CD8-positive, alpha-beta memory T cell (primary cell): ENCODE data around the gene SLC22A16. TPM values are rescaled to one million over a fixed set of nuclear protein-coding genes. Genes with fewer than 3 reads are reported as not detected.
"Not testable (repeated sequence)": the region's sequence is repeated elsewhere in the genome, so short reads cannot be mapped to it uniquely, and the experiment has no call there.

Experiments
- CTCF ChIA-PET: fragments of 350-600 bp; sonication (Branson Sonifier 250); formaldehyde crosslinking; loops from one replicate; lab custom pipeline; 2021; ENCODE audit warnings: antibody characterized with exemption; lab: Charles Lee
- POLR2A ChIA-PET: fragments of 350-600 bp; sonication (Branson Sonifier 250); formaldehyde crosslinking; loops from one replicate; lab custom pipeline; 2021; ENCODE audit warnings: antibody characterized with exemption; lab: Charles Lee
- DNase-seq, 5 donors: peaks; one replicate each; pipeline versions ENCODE4 v3.0.0 to v3.0.0-alpha.2; 2020 to 2022; ENCODE audit warnings: mixed read lengths in 1 of 5
- H3K27ac ChIP-seq: one replicate; pipeline ENCODE4 v1.7.0; 2013; ENCODE audit warnings: low read depth, mild to moderate bottlenecking, low read length, moderate library complexity
- H3K27me3 ChIP-seq: 2 replicates; pipeline ENCODE4 v1.7.0; 2013; ENCODE audit warnings: low read length, mild to moderate bottlenecking; ENCODE audit not compliant: insufficient read depth, poor library complexity, severe bottlenecking
- H3K36me3 ChIP-seq: 2 replicates; pipeline ENCODE4 v1.7.0; 2013; ENCODE audit warnings: mild to moderate bottlenecking, low read length, moderate library complexity; ENCODE audit not compliant: insufficient read depth
- H3K4me1 ChIP-seq: 2 replicates; pipeline ENCODE4 v1.7.0; 2013; ENCODE audit warnings: mild to moderate bottlenecking, low read length, moderate library complexity; ENCODE audit not compliant: insufficient read depth
- H3K4me3 ChIP-seq: 2 replicates; pipeline ENCODE4 v1.7.0; 2013; ENCODE audit warnings: mild to moderate bottlenecking, low read length
- H3K9me3 ChIP-seq: 2 replicates; pipeline ENCODE4 v1.7.0; 2013; ENCODE audit warnings: mild to moderate bottlenecking, low read length
- H3K27ac Mint-ChIP-seq, 8 donors: one replicate each; pipeline ENCODE4 v1.8.0; 2020 to 2021; ENCODE audit warnings: mixed read lengths in 8 of 8, mild to moderate bottlenecking in 6 of 8, inconsistent platforms in 3 of 8, moderate library complexity in 3 of 8
- H3K27me3 Mint-ChIP-seq, 2 donors: one replicate each; pipeline ENCODE4 v1.8.0; 2020 to 2021; ENCODE audit warnings: mixed read lengths in 2 of 2, mild to moderate bottlenecking in 1 of 2, moderate library complexity in 1 of 2
- H3K36me3 Mint-ChIP-seq, 3 donors: one replicate each; pipeline ENCODE4 v1.8.0; 2020 to 2021; ENCODE audit warnings: mixed read lengths in 3 of 3, inconsistent platforms in 1 of 3, mild to moderate bottlenecking in 1 of 3
- H3K4me1 Mint-ChIP-seq, 3 donors: one replicate each; pipeline ENCODE4 v1.8.0; 2020 to 2021; ENCODE audit warnings: mixed read lengths in 3 of 3, inconsistent platforms in 1 of 3, mild to moderate bottlenecking in 1 of 3
- H3K4me3 Mint-ChIP-seq, 7 donors: one replicate each; pipeline ENCODE4 v1.8.0; 2020 to 2021; ENCODE audit warnings: mixed read lengths in 7 of 7, mild to moderate bottlenecking in 6 of 7, moderate library complexity in 4 of 7, inconsistent platforms in 2 of 7
- H3K9me3 Mint-ChIP-seq, 5 donors: one replicate each; pipeline ENCODE4 v1.8.0; 2020 to 2022; ENCODE audit warnings: mixed read lengths in 5 of 5, mild to moderate bottlenecking in 3 of 5, moderate library complexity in 2 of 5, inconsistent platforms in 1 of 5
- polyA plus RNA-seq: library from polyadenylated mRNA; unstranded; fragments of 300-500 nt; fragmentation: Illumina TruSeq; gene quantifications from one replicate; pipeline ENCODE4 v1.2.3, GENCODE V29; 2021
- total RNA-seq, 2 experiments: library from RNA; stranded (reverse); gene quantifications; one replicate each; pipeline ENCODE4 v1.2.3, GENCODE V29; 2021

Gene SLC22A16
- total and polyA plus RNA-seq, 3 experiments from 2014 or later, result not detected

DNA sequence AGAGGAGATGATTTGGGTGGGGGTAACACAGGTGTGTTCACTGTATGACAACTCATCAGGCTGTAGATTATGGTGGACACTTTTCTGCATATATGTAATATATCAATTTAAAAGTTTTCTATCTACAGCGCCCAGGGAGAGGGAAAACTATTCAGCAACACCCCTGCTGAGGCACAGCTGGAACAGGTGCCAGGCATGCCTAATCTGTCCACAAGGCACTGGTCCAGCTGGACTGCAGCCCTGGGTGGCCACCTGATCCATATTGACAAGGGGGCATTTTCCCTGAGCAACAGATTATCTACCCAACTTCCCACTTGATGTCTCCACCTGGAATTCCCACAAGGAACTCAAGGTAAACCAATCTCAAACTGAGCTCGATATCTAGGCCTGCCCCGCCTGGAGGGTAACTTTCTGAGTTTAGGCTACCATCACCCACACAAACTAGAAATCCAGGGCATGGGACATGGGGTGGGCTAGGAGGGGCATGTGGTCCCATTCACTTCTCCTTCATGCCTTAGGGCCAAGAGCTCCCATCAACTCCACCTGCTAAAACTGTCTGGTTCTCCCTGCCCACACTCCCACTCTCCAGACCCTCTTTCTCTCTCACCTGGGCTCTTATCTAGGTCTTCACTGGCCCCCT lies 4.6 kb downstream of the SLC22A16 start:
- H3K27ac Mint-ChIP-seq, result no peak overlapping the region
- no peaks in the 10 kb centered on the region for H3K36me3 Mint-ChIP-seq
- no peaks in the 10 kb centered on the region for H3K4me1 ChIP-seq
- no peak overlapping the region for H3K4me3 Mint-ChIP-seq
- ChIA-PET POLR2A (no interaction called here), CTCF (no interaction called here)
- DNase-seq, result no peak
- no peaks in the 10 kb centered on the region for H3K9me3 ChIP-seq
- H3K4me1 Mint-ChIP-seq, result peaks cover 11 to 13% (median 11%) of the 10 kb centered on the region in 3 donors
- no peak overlapping the region for H3K4me3 ChIP-seq
- no peaks in the 10 kb centered on the region for H3K27me3 ChIP-seq
- no peaks in the 10 kb centered on the region for H3K36me3 ChIP-seq
- H3K27ac ChIP-seq, result no peak overlapping the region
- H3K27me3 Mint-ChIP-seq, result peaks cover 21 to 35% of the 10 kb centered on the region in 2 donors
- H3K9me3 Mint-ChIP-seq, result peaks cover 0 to 8% (median 0%) of the 10 kb centered on the region in 5 donors

DNA sequence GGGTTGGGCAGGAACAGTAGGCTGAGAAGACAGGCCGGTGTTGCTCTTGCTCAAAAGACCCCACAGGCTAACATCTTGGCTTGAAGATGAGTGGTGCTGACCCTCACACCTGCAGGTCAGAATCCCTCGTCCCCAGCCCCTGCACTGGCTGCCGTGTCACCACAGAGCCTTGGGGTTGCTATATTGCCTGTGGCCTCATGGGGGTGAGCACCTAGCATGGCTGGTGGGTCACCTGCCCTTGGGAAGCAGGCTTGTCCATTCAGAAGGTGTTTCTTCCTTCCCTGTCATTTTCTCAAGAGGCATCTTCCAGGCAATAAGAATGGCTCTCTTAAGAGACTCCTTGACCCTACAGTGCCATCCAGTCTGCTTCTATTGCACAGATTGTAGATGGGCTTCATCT lies 7.7 kb downstream of the SLC22A16 start:
- H3K27me3 Mint-ChIP-seq, result peaks cover 10 to 22% of the 10 kb centered on the region in 2 donors
- ChIA-PET POLR2A (no interaction called here), CTCF (no interaction called here)
- Histone ChIP-seq H3K36me3 (no peaks in the 10 kb centered on the region), H3K27me3 (no peaks in the 10 kb centered on the region), H3K9me3 (no peaks in the 10 kb centered on the region), H3K27ac (no peak overlapping the region), H3K4me1 (no peaks in the 10 kb centered on the region), H3K4me3 (no peak overlapping the region)
- H3K36me3 Mint-ChIP-seq, result no peaks in the 10 kb centered on the region
- H3K4me1 Mint-ChIP-seq, result no peaks in the 10 kb centered on the region
- H3K27ac Mint-ChIP-seq, result no peak overlapping the region
- H3K4me3 Mint-ChIP-seq, result no peak overlapping the region
- peaks cover 2 to 13% (median 4%) of the 10 kb centered on the region in 5 donors for H3K9me3 Mint-ChIP-seq
- no peak for DNase-seq

GRCh38 chr6:110467566-110468140 lies 8.8 kb downstream of the SLC22A16 start:
- Histone ChIP-seq H3K4me1 (no peaks in the 10 kb centered on the region), H3K27me3 (no peaks in the 10 kb centered on the region), H3K36me3 (no peaks in the 10 kb centered on the region), H3K27ac (no peak overlapping the region), H3K4me3 (no peak overlapping the region), H3K9me3 (peaks cover 3% of the 10 kb centered on the region)
- CTCF ChIA-PET, result no interaction called here
- POLR2A ChIA-PET, result no interaction called here
- peaks cover 13 to 24% (median 15%) of the 10 kb centered on the region in 5 donors for H3K9me3 Mint-ChIP-seq
- H3K4me1 Mint-ChIP-seq, result no peaks in the 10 kb centered on the region
- H3K27me3 Mint-ChIP-seq, result peaks cover 6 to 19% of the 10 kb centered on the region in 2 donors
- DNase-seq, result no peak
- H3K36me3 Mint-ChIP-seq, result no peaks in the 10 kb centered on the region
- no peak overlapping the region for H3K27ac Mint-ChIP-seq
- H3K4me3 Mint-ChIP-seq, result no peak overlapping the region

DNA sequence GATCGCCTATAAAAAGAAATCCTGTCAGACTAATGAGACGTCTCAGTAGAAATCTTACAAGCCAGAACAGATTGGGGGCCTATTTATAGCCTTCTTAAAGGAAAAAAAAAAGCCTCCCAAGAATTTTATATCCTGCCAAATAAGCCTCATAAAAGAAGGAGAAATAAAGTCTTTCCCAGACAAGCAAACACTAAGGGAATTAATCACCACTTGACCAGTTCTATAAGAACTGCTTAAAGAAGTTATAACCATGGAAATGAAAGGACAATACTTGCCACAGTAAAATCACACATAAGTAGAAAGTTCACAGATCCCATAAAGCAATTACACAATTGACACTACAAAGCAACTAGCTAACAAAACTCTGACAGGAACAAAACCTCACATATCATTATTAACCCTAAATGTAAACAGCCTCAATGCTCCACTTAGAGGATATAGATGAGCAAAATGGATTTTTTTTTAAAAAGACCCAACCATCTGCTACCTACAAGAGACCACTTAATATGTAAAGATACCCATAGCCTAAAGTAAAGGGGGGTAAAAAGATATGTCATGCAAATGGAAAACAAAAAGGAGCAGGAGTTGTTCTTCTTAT lies 13.4 kb downstream of the SLC22A16 start:
- no peaks in the 10 kb centered on the region for H3K36me3 ChIP-seq
- H3K27me3 Mint-ChIP-seq, result peaks cover 3 to 23% of the 10 kb centered on the region in 2 donors
- peaks cover 26 to 33% (median 30%) of the 10 kb centered on the region in 5 donors for H3K9me3 Mint-ChIP-seq
- no peak overlapping the region for H3K4me3 ChIP-seq
- ChIA-PET CTCF (no interaction called here), POLR2A (no interaction called here)
- H3K36me3 Mint-ChIP-seq, result no peaks in the 10 kb centered on the region
- H3K9me3 ChIP-seq, result peaks cover 3% of the 10 kb centered on the region
- no peak overlapping the region for H3K27ac ChIP-seq
- H3K27ac Mint-ChIP-seq, result no peak overlapping the region
- H3K4me1 Mint-ChIP-seq, result no peaks in the 10 kb centered on the region
- no peak for DNase-seq
- H3K27me3 ChIP-seq, result no peaks in the 10 kb centered on the region
- no peak overlapping the region for H3K4me3 Mint-ChIP-seq
- H3K4me1 ChIP-seq, result no peaks in the 10 kb centered on the region

- no peaks in the 10 kb centered on the region for H3K4me1 ChIP-seq
- Mint-ChIP-seq H3K4me3 (no peak overlapping the region), H3K36me3 (no peaks in the 10 kb centered on the region), H3K27ac (no peak overlapping the region), H3K27me3 (peaks cover 2 to 34% of the 10 kb centered on the region in 2 donors), H3K9me3 (peaks cover 26 to 33% (median 30%) of the 10 kb centered on the region in 5 donors), H3K4me1 (no peaks in the 10 kb centered on the region)
- no peak overlapping the region for H3K27ac ChIP-seq
- no peak overlapping the region for H3K4me3 ChIP-seq
- H3K27me3 ChIP-seq, result no peaks in the 10 kb centered on the region
- peaks cover 3% of the 10 kb centered on the region for H3K9me3 ChIP-seq
- ChIA-PET CTCF (interaction anchor here (1.4 kb wide), 1 partner anchor 9 kb away, joined by 3 read pairs; no protein-coding TSS in a partner anchor), POLR2A (no interaction called here)
- DNase-seq, result no peak
- no peaks in the 10 kb centered on the region for H3K36me3 ChIP-seq
These were observed 15.0 kb downstream of the SLC22A16 start for GRCh38 chr6:110461376-110461775.

DNA sequence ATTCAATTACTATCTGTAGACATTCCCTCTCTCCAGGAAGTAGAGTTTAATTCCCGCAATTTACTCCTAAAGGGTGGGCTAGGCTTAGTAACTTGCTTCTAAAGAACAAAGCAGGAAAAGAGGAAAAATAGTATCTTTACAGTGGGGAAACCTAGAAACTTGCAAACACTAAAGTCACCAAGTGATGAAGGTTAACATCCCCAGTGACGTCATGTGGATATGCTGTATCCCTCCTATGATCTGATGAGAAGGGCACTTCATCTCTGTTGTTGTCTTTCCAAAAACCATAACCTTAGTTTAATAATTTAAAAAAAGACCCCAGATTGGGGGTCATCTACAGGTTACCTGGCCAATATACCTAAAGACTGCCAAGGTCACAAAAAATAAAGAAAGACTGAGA lies 17.3 kb downstream of the SLC22A16 start:
- Histone ChIP-seq H3K4me3 (no peak overlapping the region), H3K27ac (no peak overlapping the region), H3K36me3 (no peaks in the 10 kb centered on the region), H3K9me3 (peaks cover 3% of the 10 kb centered on the region), H3K27me3 (no peaks in the 10 kb centered on the region), H3K4me1 (no peaks in the 10 kb centered on the region)
- Mint-ChIP-seq H3K4me3 (no peak overlapping the region), H3K9me3 (peaks cover 21 to 30% (median 27%) of the 10 kb centered on the region in 5 donors), H3K36me3 (no peaks in the 10 kb centered on the region), H3K27me3 (peaks cover 5 to 42% of the 10 kb centered on the region in 2 donors), H3K27ac (no peak overlapping the region), H3K4me1 (no peaks in the 10 kb centered on the region)
- ChIA-PET CTCF (no interaction called here), POLR2A (no interaction called here)
- no peak for DNase-seq

GRCh38 chr6:110458476-110458875 lies 17.9 kb downstream of the SLC22A16 start:
- Mint-ChIP-seq H3K4me1 (no peaks in the 10 kb centered on the region), H3K27me3 (peaks cover 5 to 36% of the 10 kb centered on the region in 2 donors), H3K9me3 (peaks cover 14 to 25% (median 21%) of the 10 kb centered on the region in 5 donors), H3K4me3 (no peak overlapping the region), H3K36me3 (no peaks in the 10 kb centered on the region), H3K27ac (no peak overlapping the region)
- Histone ChIP-seq H3K27ac (no peak overlapping the region), H3K36me3 (no peaks in the 10 kb centered on the region), H3K9me3 (peaks cover 3% of the 10 kb centered on the region), H3K4me1 (no peaks in the 10 kb centered on the region), H3K4me3 (no peak overlapping the region), H3K27me3 (no peaks in the 10 kb centered on the region)
- CTCF ChIA-PET, result no interaction called here
- POLR2A ChIA-PET, result no interaction called here
- no peak for DNase-seq

- Mint-ChIP-seq H3K9me3 (peaks cover 6 to 17% (median 13%) of the 10 kb centered on the region in 5 donors), H3K27ac (peak overlapping the region in 1 of 8 donors; percentile 59), H3K27me3 (peaks cover 6 to 39% of the 10 kb centered on the region in 2 donors)
- H3K4me1 ChIP-seq, H3K9me3 ChIP-seq, CTCF ChIA-PET, H3K4me1 Mint-ChIP-seq, H3K27me3 ChIP-seq, H3K27ac ChIP-seq, H3K4me3 ChIP-seq, H3K36me3 ChIP-seq, POLR2A ChIA-PET, H3K4me3 Mint-ChIP-seq, H3K36me3 Mint-ChIP-seq, DNase-seq: not testable (repeated sequence)
These were observed 18.7 kb downstream of the SLC22A16 start for GRCh38 chr6:110457567-110458175.
